Mucosa of stomach (tissue), 1 donor: ENCODE data around the gene OR4E1.
"Not testable (repeated sequence)": the region's sequence is repeated elsewhere in the genome, so short reads cannot be mapped to it uniquely, and the experiment has no call there.

Experiments used
- H3K27me3 ChIP-seq: one replicate; pipeline ENCODE4 v1.7.0; 2013; ENCODE audit warnings: mild to moderate bottlenecking, low read length; ENCODE audit not compliant: control insufficient read depth, insufficient read depth
- H3K36me3 ChIP-seq: one replicate; pipeline ENCODE4 v1.7.0; 2013; ENCODE audit warnings: low read length; ENCODE audit not compliant: control insufficient read depth, insufficient read depth
- H3K4me1 ChIP-seq: one replicate; pipeline ENCODE4 v1.7.0; 2013; ENCODE audit warnings: mild to moderate bottlenecking, low read length; ENCODE audit not compliant: control insufficient read depth, insufficient read depth
- H3K4me3 ChIP-seq: one replicate; pipeline ENCODE4 v1.7.0; 2013; ENCODE audit warnings: low read length
- H3K9ac ChIP-seq: one replicate; pipeline ENCODE4 v1.7.0; 2013; ENCODE audit warnings: mild to moderate bottlenecking, low read length, moderate library complexity
- H3K9me3 ChIP-seq: one replicate; pipeline ENCODE4 v1.7.0; 2013; ENCODE audit warnings: mild to moderate bottlenecking, low read length, moderate library complexity; ENCODE audit not compliant: control insufficient read depth
- donor health status: Pancreatic carcinoma.

Gene OR4E1, protein sequence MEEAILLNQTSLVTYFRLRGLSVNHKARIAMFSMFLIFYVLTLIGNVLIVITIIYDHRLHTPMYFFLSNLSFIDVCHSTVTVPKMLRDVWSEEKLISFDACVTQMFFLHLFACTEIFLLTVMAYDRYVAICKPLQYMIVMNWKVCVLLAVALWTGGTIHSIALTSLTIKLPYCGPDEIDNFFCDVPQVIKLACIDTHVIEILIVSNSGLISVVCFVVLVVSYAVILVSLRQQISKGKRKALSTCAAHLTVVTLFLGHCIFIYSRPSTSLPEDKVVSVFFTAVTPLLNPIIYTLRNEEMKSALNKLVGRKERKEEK

DNA sequence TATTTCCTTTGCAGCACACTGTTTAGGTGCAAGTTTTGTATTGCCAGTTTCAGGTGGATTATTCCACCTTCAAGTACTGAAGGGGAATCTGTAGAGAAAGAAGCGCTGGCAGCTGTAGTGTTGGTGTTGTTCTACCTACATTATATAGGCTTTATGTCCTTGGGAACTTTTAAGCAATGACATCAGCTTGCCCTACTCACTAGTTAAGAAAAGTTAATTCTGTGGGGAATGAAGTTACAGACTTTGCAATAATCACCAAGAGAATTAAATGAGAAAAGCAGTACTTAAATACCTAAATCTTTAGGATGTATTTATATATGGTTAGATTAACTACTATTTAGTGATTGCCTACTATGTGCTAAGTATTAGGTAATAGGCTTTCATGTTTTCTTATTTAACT, at the start of gene OR4E1:
TSS of gene OR4E1 (minus strand) at position 101 of the 400 bp plus-strand sequence. CDS start 2,883 bp downstream, outside the sequence.
- H3K4me3 ChIP-seq, result no peak within 1 kb of the TSS

DNA sequence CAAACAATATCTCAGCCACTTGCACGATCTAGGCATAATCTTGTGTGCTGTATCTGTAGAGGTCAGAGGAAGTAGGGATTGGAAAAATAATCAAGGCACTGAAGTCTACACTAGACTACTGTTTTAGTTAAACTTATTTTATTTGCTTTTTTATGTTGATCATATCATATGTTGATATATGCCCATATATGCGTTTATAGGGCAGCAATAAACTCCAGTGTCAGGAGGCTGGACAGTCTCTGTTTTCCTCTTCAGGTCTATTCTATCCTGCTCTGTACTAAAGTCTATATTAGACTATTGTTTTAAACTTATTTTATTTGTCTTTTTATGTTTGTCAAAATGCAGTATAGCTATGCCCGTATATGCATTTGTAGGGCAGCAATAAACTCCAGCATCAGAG, 47.9 kb upstream of the OR4E1 start:
- Histone ChIP-seq H3K9me3 (no peaks in the 10 kb centered on the region), H3K36me3 (no peaks in the 10 kb centered on the region), H3K9ac (no peak overlapping the region), H3K27me3 (peaks cover 4% of the 10 kb centered on the region), H3K4me1 (no peaks in the 10 kb centered on the region), H3K4me3 (no peak overlapping the region)

More for the DNA sequence above, at the start of gene OR4E1:
- no peaks in the 10 kb centered on the region for H3K9me3 ChIP-seq
- H3K36me3 ChIP-seq, result no peaks in the 10 kb centered on the region
- H3K4me1 ChIP-seq, result no peaks in the 10 kb centered on the region
- no peak within 1 kb of the TSS for H3K9ac ChIP-seq
- no peaks in the 10 kb centered on the region for H3K27me3 ChIP-seq

DNA sequence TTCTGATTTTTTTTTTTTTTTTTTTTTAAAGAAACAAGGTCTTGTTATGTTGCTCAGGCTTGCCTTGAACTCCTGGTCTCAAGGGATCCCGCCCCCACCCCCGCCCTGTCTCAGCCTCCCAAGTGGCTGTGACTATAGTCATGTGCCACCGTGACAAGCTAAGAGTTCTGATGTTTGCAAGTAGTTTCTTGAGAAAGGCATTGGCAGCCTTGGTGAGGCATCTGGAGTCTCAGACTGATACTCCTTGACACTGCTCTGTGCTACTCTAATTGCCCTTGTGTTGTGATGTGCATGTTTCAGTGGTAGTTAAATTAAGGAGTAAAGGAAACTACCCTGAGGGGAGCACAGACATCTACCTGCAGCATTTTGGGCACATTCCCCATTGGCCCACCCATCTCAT, 46.2 kb upstream of the OR4E1 start:
- Histone ChIP-seq H3K4me3 (no peak overlapping the region), H3K9me3 (no peaks in the 10 kb centered on the region), H3K36me3 (no peaks in the 10 kb centered on the region), H3K27me3 (peaks cover 4% of the 10 kb centered on the region), H3K9ac (no peak overlapping the region), H3K4me1 (no peaks in the 10 kb centered on the region)

DNA sequence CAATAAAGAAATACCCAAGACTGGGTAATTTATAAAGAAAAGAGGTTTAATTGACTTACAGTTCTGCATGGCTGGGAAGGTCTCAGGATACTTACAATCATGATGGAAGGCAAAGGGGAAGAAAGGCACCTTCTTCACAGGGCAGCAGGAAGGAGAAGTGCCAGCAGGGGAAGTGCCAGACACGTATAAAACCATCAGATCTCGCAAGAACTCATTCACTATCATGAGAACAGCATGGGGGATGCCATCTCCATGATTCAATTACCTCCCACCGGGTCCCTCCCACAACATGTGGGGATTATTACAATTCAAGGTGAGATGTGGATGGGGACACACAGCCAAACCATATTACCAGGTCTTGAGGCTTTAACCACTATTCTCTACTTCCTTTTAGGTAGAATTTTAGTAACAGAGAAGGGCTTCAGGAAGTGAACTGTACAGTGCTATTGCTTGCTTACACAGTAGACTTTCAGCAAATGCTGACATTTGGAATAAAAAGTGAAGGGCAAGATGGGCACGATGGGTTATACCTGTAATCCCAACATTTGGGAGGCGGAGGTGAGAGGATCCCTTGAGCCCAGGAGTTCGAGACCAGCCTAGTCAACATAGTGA, 40.8 kb upstream of the OR4E1 start:
- no peaks in the 10 kb centered on the region for H3K4me1 ChIP-seq
- no peak overlapping the region for H3K4me3 ChIP-seq
- no peaks in the 10 kb centered on the region for H3K9me3 ChIP-seq
- H3K27me3 ChIP-seq, result no peaks in the 10 kb centered on the region
- H3K9ac ChIP-seq, result no peak overlapping the region
- no peaks in the 10 kb centered on the region for H3K36me3 ChIP-seq

DNA sequence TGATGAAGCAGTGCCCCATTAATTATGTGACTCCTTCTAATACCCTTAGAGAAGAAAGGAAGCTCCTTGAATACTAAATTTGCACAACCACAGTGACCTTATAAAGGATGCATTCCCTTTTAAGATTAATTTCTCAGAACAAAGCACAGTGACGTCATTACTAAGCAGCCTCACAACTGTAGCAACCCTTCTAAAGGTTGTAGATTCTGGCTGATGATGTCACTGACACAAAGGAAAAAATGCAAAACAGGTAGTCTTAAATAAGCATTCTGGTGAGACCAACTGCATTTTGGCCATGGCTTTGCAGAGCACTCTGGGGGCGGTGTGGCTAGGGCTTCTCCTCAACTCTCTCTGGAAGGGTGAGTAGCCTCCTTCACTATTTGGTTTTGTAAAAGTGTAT, 38.4 kb upstream of the OR4E1 start:
- Histone ChIP-seq H3K27me3 (no peaks in the 10 kb centered on the region), H3K36me3 (no peaks in the 10 kb centered on the region), H3K4me1 (no peaks in the 10 kb centered on the region), H3K9me3 (no peaks in the 10 kb centered on the region), H3K9ac (no peak overlapping the region), H3K4me3 (no peak overlapping the region)

DNA sequence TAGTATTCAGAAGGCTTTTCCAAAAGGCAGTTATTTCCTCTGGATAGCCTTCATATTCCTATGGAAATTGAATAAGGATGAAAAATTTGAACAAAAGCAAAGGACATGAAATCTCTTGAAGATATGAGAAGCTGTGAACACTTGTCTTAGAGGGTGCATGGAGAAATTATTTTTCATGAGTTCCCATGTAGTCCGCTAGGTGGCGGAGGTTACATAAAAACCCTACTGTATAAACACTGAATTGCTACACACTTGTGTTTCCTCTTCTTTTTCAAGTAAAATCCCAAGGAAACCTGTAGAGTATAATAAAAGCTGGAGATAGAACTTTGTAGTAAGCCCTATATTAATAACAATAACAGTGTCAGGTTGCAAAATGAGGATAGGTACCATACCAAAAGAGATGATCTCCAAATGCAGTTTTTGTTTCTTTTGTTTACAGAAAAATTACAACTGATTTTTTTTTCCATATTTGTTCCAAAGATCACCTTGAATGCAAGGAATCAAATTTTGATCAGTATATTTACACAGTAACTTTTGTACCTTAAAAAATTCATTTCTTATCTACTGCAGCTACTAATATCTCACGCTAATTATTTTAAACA, 37.8 kb upstream of the OR4E1 start:
- Histone ChIP-seq H3K9me3 (no peaks in the 10 kb centered on the region), H3K4me1 (no peaks in the 10 kb centered on the region), H3K9ac (no peak overlapping the region), H3K4me3 (no peak overlapping the region), H3K27me3 (no peaks in the 10 kb centered on the region), H3K36me3 (no peaks in the 10 kb centered on the region)

DNA sequence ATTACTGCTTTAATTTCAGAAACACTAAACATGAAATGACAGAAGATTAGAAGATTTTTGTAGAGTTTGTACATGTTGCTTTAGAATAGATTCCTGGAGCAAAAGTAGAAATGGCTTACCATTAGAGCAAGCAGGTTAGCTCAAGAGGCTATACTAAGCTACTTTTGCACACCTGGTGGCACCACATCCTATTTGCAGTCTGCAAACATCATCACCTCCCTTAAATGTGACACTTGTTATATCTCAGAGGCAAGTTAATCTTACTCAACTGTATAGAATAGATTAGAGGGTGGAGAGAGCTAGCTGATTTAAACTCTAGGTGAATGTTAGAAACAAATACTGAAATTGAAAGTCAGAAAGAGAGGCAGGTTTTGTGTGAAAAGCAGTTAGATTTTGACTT, 30.7 kb upstream of the OR4E1 start:
- H3K4me3 ChIP-seq, result no peak overlapping the region
- H3K9ac ChIP-seq, result no peak overlapping the region
- no peaks in the 10 kb centered on the region for H3K9me3 ChIP-seq
- H3K36me3 ChIP-seq, result no peaks in the 10 kb centered on the region
- no peaks in the 10 kb centered on the region for H3K4me1 ChIP-seq
- no peaks in the 10 kb centered on the region for H3K27me3 ChIP-seq

DNA sequence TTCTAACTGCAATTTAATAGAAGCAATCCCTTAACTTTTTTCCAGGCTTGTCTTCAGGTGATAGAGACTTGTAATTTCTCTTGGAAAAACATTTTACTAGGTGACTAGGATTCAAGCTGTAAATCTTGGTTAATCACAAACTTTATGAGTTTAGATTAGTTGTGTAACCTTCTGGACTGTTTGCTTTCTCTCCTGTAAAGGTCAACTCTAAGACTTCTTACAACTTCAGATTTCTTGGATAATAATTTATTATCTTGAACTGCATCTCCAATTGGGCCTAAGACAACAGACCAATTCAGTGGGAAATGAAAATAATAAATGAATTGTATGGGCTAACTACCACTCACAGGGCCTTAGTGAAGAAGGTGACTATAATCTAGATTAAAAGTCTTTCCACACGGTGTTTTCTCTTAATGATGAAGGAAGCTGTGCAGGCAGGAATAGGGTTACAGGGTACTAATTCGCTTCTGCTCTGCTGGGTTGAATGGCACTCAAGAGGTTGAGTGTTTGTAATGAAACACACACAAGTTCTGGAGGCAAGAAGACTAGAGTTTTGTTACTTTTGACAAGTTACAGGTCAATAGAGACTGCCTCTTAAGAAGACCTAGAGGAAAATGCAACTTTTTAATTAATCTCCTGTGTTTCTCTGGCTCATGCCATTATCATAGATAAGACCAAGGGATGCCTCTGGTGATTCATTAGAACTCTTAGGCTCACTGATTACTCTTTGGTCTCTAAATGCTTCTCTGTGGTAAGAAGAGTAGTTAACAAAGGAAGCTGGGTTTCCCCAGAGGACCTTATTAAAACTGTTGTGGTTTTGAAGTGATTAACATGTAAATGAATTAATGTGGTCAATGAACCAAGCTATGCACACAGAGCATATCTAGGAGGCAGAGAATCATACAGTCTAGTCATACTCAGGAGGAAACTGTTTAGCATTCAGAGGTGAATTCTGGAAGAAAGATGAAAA, 30.0 kb upstream of the OR4E1 start:
- no peaks in the 10 kb centered on the region for H3K9me3 ChIP-seq
- H3K27me3 ChIP-seq, result no peaks in the 10 kb centered on the region
- no peak overlapping the region for H3K4me3 ChIP-seq
- H3K4me1 ChIP-seq, result no peaks in the 10 kb centered on the region
- no peak overlapping the region for H3K9ac ChIP-seq
- no peaks in the 10 kb centered on the region for H3K36me3 ChIP-seq

DNA sequence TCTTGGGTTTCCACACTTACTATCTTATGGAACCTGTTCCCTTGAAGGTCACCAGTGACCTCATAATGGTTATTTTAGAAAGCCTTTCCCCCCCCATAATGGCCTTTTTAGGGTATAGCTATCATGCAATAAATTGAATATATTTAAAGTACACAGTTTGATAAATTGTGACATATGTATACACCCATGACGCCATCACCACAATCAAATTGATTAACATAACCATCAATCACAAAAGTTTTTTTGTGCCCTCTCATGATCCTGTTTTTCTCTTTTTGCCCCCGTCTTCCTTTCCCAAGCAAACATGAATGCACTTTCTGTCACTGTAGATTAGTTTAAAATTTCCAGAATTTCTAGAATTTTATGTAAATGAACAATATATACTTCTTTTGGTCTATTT, 28.7 kb upstream of the OR4E1 start:
- no peaks in the 10 kb centered on the region for H3K9me3 ChIP-seq
- no peaks in the 10 kb centered on the region for H3K36me3 ChIP-seq
- H3K9ac ChIP-seq, result no peak overlapping the region
- H3K4me3 ChIP-seq, result no peak overlapping the region
- H3K27me3 ChIP-seq, result no peaks in the 10 kb centered on the region
- no peaks in the 10 kb centered on the region for H3K4me1 ChIP-seq

DNA sequence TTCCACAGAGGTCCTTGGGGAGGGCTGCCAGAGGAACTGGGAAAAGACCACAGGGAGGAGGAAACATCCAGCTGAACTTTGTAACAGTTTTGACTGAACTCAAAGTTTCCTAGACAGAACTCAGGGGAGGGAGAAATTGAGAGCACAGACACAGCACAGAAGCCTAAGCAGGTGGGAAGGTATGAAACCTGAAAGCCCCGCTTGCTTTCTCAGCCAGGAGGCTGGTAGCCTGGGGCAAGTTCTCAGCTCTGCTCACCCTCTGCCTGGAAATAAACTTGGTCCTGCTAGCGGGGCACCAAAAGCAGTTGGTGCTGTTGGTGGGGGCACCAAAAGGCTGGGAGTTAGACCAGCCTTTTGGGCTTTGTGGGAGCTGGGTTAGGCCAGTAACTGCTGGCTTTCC, 25.9 kb upstream of the OR4E1 start:
- H3K9ac ChIP-seq, result no peak overlapping the region
- H3K4me3 ChIP-seq, result no peak overlapping the region
- no peaks in the 10 kb centered on the region for H3K4me1 ChIP-seq
- H3K27me3 ChIP-seq, result no peaks in the 10 kb centered on the region
- no peaks in the 10 kb centered on the region for H3K9me3 ChIP-seq
- H3K36me3 ChIP-seq, result no peaks in the 10 kb centered on the region

DNA sequence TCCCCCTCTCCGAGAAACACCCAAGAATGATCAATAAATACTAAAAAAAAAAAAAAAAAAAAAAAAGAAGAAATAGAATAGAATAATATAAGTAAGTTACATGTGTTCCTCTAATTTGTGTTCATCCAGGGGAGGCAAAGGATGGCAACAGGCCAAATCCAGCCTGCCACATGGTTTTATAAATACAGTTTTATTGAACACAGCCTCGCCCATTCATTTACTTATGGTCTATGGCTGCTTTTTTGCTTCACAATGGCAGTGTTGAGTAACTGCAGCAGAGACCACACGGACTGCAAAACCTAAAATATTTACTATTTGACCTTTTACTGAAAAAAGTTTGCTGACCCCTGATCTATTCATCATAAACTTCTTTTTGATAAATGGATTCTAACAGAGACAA, 24.9 kb upstream of the OR4E1 start:
- H3K36me3 ChIP-seq, H3K4me1 ChIP-seq, H3K4me3 ChIP-seq, H3K9me3 ChIP-seq, H3K27me3 ChIP-seq, H3K9ac ChIP-seq: not testable (repeated sequence)

DNA sequence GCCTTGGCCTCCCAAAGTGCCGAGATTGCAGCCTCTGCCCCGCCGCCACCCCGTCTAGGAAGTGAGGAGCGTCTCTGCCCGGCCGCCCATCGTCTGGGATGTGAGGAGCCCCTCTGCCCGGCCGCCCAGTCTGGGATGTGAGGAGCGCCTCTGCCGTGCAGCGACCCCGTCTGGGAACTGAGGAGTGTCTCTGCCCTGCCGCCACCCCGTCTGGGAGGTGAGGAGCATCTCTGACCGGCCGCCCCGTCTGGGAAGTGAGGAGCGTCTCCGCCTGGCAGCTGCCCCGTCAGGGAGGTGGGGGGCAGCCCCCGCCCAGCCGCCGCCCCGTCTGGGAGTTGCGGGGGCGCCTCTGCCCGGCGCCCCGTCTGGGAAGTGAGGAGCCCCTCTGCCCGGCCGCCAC, 24.0 kb upstream of the OR4E1 start:
- not testable (repeated sequence) for H3K27me3 ChIP-seq, H3K9ac ChIP-seq, H3K4me1 ChIP-seq, H3K4me3 ChIP-seq, H3K36me3 ChIP-seq, H3K9me3 ChIP-seq
